WI38 (cell line): ENCODE measurements around the gene PXDN.
"Not testable (repeated sequence)": the region's sequence is repeated elsewhere in the genome, so short reads cannot be mapped to it uniquely, and the experiment has no call there.

Experiments used
- H3K4me3 ChIP-seq: 2 replicates; pipeline ENCODE4 v1.5.1; 2011; ENCODE audit warnings: low read depth, mild to moderate bottlenecking, control low read depth, low read length
- TF ChIP-seq, protein P1 (sequence below): IDR thresholded peaks from 2 replicates; pipeline ENCODE4 v1.5.1; 2012; ENCODE audit warnings: low read depth, mild to moderate bottlenecking, control low read depth, low read length

The PXDN gene

DNA sequence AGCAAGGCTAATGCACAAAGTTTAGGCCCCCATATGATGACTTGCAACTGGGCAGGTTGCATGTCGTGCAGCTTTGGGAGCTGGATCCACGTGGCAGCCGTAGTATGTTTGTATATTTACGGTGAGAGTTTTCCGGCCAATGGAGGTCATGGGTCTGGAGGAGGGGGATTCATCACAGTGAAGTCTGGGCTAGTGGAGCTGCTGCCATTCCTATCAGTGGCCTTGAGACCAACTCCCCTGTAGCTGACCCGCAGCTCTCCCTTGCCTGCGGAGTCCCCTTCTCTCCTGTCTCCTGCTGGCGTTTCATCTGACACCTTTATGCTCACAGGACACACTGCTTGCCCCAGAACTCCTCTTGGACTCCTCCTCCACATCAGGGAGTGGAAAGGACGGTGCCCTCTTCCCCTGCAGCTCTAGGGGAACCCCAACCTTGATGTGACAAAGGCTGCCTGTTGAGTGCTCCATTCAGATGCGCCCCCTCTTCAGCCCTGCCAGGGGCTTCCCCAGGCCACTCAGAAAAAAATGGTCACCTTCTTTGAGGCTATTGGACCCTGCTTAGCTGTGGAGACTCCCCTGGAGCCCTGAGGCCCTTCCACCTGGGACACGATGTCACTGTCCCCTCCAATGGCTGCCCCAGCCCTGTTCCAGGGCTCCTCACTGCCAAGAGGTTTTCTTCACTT is 121.7 kb downstream of the PXDN start:
- TF ChIP-seq, protein P1, sequence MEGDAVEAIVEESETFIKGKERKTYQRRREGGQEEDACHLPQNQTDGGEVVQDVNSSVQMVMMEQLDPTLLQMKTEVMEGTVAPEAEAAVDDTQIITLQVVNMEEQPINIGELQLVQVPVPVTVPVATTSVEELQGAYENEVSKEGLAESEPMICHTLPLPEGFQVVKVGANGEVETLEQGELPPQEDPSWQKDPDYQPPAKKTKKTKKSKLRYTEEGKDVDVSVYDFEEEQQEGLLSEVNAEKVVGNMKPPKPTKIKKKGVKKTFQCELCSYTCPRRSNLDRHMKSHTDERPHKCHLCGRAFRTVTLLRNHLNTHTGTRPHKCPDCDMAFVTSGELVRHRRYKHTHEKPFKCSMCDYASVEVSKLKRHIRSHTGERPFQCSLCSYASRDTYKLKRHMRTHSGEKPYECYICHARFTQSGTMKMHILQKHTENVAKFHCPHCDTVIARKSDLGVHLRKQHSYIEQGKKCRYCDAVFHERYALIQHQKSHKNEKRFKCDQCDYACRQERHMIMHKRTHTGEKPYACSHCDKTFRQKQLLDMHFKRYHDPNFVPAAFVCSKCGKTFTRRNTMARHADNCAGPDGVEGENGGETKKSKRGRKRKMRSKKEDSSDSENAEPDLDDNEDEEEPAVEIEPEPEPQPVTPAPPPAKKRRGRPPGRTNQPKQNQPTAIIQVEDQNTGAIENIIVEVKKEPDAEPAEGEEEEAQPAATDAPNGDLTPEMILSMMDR = no peak
- no peak overlapping the region for H3K4me3 ChIP-seq

DNA sequence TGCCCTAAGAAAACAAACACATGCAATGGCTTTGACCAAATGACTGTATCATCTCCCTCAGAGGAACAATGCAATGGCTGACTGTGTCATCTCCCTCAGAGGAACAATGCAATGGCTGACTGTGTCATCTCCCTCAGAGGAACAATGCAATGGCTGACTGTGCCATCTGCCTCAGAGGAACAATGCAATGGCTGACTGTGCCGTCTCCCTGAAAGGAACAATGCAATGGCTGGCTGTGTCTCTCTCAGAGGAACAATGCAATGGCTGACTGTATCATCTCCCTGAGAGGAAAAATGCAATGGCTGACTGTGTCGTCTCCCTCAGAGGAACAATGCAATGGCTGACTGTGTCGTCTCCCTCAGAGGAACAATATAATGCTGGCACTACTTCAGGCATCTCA is 122.3 kb downstream of the PXDN start:
- H3K4me3 ChIP-seq = not testable (repeated sequence)

DNA sequence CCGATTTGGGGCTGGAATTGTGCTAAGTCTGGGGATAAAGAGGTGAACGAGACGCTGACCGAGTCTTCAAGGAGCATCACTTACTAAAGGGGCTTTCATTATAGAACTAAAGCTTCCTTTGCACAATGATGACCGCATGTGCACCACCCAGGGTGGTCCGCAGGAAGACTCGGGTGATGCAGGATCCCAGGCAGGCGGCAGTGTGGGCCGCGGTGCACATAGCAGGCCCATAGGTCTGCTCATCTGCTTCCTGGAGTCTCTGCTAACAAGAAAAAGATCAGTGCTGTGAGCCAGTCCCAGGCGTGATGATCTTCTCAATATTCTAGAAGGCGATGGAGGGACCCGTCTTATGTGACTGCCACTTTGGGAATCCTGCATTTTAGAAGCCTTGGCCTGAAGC is 122.8 kb downstream of the PXDN start:
- TF ChIP-seq, protein P1 = no peak
- no peak overlapping the region for H3K4me3 ChIP-seq

DNA sequence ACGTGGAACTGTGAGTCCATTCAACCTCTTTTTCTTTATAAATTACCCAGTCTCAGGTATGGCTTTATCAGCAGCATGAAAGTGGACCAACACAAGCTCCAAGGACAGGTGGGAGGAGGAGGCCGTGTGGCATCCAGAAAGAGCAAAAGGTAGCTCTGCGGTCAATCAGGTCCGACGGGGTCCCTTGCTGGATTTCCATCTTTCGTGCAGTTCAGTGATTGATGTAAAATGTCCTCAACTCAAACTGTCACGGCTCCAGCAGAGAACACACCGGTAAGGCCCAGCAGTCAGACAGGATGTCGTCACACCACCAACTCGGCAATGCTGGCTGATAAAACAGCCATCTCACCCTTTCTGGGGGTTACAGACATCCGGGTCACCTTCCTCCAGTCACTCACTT is 123.3 kb downstream of the PXDN start:
- no peak overlapping the region for H3K4me3 ChIP-seq
- TF ChIP-seq, protein P1 = no peak

DNA sequence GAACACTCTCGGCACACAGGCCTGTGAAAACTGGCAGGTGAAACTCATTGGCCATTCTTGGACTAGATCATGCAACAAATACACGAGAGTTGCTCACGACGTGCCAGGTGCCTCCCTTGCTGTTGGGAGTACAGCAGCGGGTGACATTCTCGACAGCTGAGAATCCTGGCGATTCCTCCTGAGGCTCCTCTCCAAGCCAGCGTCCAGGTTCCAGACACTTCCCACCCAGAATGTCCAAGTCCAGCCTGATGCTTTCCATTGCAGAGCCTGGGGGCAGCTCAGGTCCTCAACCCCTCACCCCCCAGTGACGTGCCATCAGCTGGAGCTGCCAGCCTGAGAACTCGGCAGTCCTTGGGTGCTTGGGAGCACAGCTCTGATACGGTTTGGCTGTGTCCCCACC is 124.2 kb downstream of the PXDN start:
- TF ChIP-seq, protein P1 = no peak
- H3K4me3 ChIP-seq = no peak overlapping the region

DNA sequence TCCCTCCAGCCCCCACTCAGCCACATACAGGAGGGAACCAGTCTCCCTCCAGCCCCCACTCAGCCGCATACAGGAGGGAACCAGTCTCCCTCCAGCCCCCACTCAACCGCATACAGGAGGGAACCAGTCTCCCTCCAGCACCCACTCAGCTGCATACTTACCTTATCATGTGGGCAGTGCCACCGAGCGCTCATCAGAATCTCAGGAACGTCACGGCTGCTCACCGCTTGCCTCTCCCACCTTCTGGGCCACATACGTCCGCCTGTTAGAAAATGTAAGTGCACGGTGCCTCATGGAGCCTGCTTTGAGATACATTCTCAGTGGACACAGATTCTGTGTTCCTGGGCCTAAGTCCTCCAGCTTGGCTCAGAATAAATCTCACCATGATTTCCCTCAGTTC is 124.8 kb downstream of the PXDN start:
- H3K4me3 ChIP-seq = no peak overlapping the region
- TF ChIP-seq, protein P1 = no peak

DNA sequence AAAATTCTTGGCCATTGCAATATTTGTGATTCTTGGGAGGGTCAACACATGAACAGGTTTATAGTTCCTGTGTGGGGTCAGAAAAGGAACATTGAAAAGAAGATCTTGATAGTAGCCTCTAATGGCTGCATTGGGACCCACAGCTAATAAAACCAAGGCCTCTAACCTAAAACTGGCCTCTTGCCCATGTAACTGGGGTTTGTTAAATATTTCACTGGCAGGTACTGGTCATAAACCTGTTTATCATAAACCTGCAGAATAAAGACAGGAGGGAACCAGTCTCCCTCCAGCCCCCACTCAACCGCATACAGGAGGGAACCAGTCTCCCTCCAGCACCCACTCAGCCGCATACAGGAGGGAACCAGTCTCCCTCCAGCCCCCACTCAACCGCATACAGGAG is 125.3 kb downstream of the PXDN start:
- TF ChIP-seq, protein P1 = no peak
- H3K4me3 ChIP-seq = no peak overlapping the region

DNA sequence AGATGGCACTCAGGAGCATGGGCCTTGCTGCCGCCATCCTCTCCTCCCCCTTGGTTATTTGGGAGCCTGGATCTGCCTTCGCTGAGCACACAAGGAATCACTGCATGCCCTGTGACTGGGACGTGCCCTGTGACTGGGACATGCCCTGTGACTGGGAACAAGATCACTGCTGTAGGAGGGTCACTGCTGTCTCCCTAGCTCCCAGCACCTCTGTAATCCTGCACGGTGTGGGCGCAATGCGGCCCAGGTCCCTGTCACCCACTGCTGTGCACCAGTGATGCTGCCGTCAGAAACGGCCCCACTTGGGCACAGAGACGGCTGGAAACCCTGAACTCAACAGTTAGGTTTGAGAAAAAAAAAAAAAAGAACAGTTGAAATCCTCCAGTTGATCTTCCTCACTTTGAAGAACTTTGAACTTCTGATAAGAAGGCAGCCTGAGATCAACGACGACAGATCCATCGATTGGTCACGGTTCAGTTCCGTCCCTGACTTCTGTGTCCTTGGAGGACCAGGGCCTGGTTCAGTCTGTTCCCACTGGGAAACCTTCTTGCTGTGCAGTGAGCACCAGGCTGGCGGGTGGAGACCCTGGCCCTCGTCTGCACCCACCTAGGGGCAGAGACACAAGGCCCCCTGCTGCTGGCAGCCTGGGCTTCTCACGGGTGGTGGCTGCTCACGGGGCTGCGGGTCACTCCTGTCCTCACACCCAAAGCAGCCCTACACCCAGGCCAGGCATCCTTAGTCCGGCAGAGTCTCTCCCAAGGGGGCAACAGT is 125.9 kb downstream of the PXDN start:
- TF ChIP-seq, protein P1 = no peak
- H3K4me3 ChIP-seq = no peak overlapping the region
